Testis (tissue), 3 donors: ENCODE results near the gene TULP4. TPM values are rescaled to one million over a fixed set of nuclear protein-coding genes. Genes with fewer than 3 reads are reported as not detected.
A peak's percentile ranks its signal among the peaks of the same experiment; 100 is the strongest.

Experiments
- DNase-seq: peaks from one replicate; pipeline ENCODE4 v3.0.0-alpha.2; 2019
- H3K27ac ChIP-seq, 2 donors: fragments of 200-600 bp; sonication (generic); one replicate each; pipeline ENCODE4 v1.5.1; 2019
- H3K27me3 ChIP-seq: fragments of 200-600 bp; sonication (generic); one replicate; pipeline ENCODE4 v1.5.1; 2019
- H3K36me3 ChIP-seq: fragments of 200-600 bp; sonication (generic); one replicate; pipeline ENCODE4 v1.5.1; 2017; ENCODE audit warnings: low read depth; ENCODE audit errors: missing control alignments
- H3K4me1 ChIP-seq: fragments of 200-600 bp; sonication (generic); one replicate; pipeline ENCODE4 v1.5.1; 2019
- H3K4me3 ChIP-seq, 2 donors: fragments of 200-600 bp; sonication (generic); one replicate each; pipeline ENCODE4 v1.5.1; 2017 to 2019
- H3K9me3 ChIP-seq: fragments of 200-600 bp; sonication (generic); one replicate; pipeline ENCODE4 v1.5.1; 2017
- POLR2A ChIP-seq: fragments of 450-650 bp; IDR thresholded peaks from one replicate; pipeline ENCODE4 v1.6.1; 2017; ENCODE audit warnings: antibody characterized with exemption, mild to moderate bottlenecking, moderate library complexity
- WGBS, 2 donors: methylation state at CpG; one replicate each; pipeline ENCODE4 v1.1.5; 2018; 5-methylcytosine and 5-hydroxymethylcytosine counted together
- intact Hi-C: fragments of 100-400 bp; cut with DNase I; formaldehyde crosslinking; loops from one replicate; pipeline ENCODE4 v1.15.1; 2023; ENCODE audit warnings: low total_unique reads
- polyA plus RNA-seq: library from polyadenylated mRNA; stranded (reverse); fragments of 350-450 nt; fragmentation: Illumina TruSeq; extraction: RNeasy Lipid Tissue Mini Kit (QIAGEN cat#74804); gene quantifications from one replicate; pipeline ENCODE4 v1.2.3, GENCODE V29; 2014; ENCODE audit warnings: low read depth, low replicate concordance; ENCODE audit not compliant: insufficient read depth
- total RNA-seq, 2 donors: library from RNA; depleted of rRNA; stranded (reverse); fragments of >200 nt; gene quantifications; one replicate each; pipeline ENCODE4 v1.2.3, GENCODE V29; 2016
- TF ChIP-seq, protein P1 (sequence below), 3 experiments: fragments of 450-650 bp in 2 of 3; fragments of 200-600 bp in 1 of 3; sonication (generic) in 1 of 3; IDR thresholded peaks; one replicate each; pipeline ENCODE4 v1.5.1; 2016 to 2019; ENCODE audit warnings: antibody characterized with exemption in 3 of 3, mild to moderate bottlenecking in 2 of 3, moderate library complexity in 1 of 3

Gene TULP4
- total and polyA plus RNA-seq, 3 donors from 2014 or later, result 18.0 to 211 (median 116) TPM

DNA sequence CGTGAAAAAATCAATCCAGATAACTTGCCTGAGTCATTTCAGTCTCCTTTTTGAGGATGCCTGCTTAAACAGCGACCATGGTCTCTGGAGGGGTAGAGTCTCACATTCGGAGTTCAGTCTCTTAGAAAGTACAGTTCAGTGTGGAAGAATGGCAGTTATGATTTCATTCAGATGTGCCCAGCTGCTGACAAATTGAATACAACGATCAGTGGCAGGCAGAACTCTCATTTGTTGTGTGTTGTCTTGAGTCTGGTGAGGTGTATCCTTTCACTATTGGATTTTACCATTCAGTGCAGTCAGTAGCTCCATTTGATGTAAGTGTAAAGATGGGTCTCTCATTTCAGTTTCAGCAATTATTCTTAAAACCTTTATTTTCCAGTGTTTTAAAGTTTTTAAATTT is 639 bp upstream of the TULP4 start:
- H3K9me3 ChIP-seq, result no peaks in the 10 kb centered on the region
- no peak overlapping the region for H3K4me3 ChIP-seq
- H3K27ac ChIP-seq, result peak overlapping the region; percentile 36 to 78
- DNase-seq, result no peak
- WGBS, 2 donors, result 50 to 63% methylated on average over 4 of the region's 4 CpGs
- H3K27me3 ChIP-seq, result no peaks in the 10 kb centered on the region
- H3K4me1 ChIP-seq, result no peaks in the 10 kb centered on the region
- intact Hi-C loops, result no loop called here
- no peak for TF ChIP-seq POLR2A
- TF ChIP-seq, protein P1, sequence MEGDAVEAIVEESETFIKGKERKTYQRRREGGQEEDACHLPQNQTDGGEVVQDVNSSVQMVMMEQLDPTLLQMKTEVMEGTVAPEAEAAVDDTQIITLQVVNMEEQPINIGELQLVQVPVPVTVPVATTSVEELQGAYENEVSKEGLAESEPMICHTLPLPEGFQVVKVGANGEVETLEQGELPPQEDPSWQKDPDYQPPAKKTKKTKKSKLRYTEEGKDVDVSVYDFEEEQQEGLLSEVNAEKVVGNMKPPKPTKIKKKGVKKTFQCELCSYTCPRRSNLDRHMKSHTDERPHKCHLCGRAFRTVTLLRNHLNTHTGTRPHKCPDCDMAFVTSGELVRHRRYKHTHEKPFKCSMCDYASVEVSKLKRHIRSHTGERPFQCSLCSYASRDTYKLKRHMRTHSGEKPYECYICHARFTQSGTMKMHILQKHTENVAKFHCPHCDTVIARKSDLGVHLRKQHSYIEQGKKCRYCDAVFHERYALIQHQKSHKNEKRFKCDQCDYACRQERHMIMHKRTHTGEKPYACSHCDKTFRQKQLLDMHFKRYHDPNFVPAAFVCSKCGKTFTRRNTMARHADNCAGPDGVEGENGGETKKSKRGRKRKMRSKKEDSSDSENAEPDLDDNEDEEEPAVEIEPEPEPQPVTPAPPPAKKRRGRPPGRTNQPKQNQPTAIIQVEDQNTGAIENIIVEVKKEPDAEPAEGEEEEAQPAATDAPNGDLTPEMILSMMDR (IDR thresholded peaks at IDR 0.05), result no peak
- no peaks in the 10 kb centered on the region for H3K36me3 ChIP-seq

DNA sequence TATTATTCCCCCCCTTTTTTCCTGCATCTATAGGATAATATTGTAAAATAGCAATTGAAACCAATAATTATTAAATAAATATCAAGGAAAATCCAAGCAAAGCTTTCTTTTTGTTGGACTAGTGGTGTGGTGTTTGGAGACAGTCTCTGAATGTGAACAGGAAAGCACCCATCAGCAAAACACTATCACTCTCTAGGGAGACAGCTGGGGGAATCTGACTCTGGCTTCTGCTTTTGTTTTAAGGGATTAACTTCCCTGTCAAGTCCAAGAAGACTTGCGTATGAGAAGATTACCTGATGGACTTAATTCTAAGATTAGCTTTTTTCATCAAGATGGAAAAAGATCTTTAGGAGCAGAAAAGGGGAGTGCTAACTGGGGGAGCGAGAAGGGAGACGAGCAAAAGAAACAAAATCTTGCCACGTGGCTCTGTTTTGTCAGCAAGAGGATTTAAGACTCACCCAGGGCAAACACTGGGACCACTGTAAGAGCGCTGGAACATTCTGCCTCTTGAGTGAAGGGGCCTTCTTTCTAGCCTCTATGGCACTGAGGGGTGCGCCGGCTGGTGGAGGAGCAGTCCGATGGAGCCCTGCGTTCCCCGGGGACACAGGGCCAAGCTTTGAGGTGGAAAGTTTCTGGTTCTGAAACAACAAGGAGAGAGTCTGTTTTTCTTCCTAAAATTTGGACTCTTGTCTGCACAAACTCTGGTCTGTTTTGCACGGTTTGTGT is 570 bp downstream of the TULP4 start:
- no peak overlapping the region for H3K4me3 ChIP-seq
- 63 to 69% methylated on average over 9 to 11 of the region's 11 CpGs for WGBS, 2 donors
- H3K36me3 ChIP-seq, result no peaks in the 10 kb centered on the region
- no peaks in the 10 kb centered on the region for H3K9me3 ChIP-seq
- DNase-seq, result no peak
- intact Hi-C loops, result no loop called here
- H3K27me3 ChIP-seq, result no peaks in the 10 kb centered on the region
- no peaks in the 10 kb centered on the region for H3K4me1 ChIP-seq
- peak overlapping the region; percentile 36 to 37 for H3K27ac ChIP-seq
- no peak for TF ChIP-seq POLR2A

DNA sequence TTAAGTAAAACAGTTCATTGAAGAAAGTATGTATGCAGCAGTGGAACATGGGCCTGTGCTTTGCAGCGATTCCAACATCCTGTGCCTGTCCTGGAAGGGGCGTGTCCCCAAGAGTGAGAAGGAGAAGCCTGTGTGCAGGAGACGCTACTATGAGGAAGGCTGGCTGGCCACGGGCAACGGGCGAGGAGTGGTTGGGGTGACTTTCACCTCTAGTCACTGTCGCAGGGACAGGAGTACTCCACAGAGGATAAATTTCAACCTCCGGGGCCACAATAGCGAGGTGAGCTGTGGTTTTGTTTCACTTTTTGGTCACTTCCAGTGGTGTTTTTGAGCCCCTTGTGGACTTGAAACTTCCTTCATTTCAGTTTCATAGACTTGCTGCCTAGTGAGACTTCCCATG is 1.7 kb downstream of the TULP4 start:
- H3K4me3 ChIP-seq, result no peak overlapping the region
- no peaks in the 10 kb centered on the region for H3K4me1 ChIP-seq
- intact Hi-C loops, result no loop called here
- H3K27ac ChIP-seq, result peak overlapping the region in 1 of 2 donors; percentile 36
- 66% methylated on average over 9 of the region's 9 CpGs for WGBS, 2 donors
- no peaks in the 10 kb centered on the region for H3K27me3 ChIP-seq
- H3K9me3 ChIP-seq, result no peaks in the 10 kb centered on the region
- DNase-seq, result peak; percentile 22
- TF ChIP-seq POLR2A, result no peak
- TF ChIP-seq, protein P1 (IDR thresholded peaks at IDR 0.05), result no peak
- no peaks in the 10 kb centered on the region for H3K36me3 ChIP-seq

DNA sequence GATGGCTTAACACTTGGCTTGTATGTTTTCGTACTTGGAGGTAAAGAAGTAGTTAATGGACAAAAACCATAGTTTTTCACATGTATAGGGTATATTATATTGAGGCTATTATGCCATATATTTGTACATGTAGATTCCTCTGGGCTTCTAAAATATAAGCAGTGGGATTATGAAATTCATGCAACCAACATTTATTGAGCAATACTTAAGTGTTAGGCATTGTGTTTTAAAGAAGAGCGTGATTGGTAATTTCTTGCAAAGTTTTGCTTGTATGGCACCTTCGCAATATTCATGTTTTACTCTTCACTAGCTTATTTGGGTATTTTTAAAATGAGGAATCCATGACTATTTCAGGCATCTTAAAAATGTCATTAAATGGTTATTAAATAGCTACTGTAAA is 2.5 kb downstream of the TULP4 start:
- no peaks in the 10 kb centered on the region for H3K9me3 ChIP-seq
- no peaks in the 10 kb centered on the region for H3K36me3 ChIP-seq
- no peak for TF ChIP-seq POLR2A
- TF ChIP-seq, protein P1 (IDR thresholded peaks at IDR 0.05), result no peak
- no peak for DNase-seq
- no peaks in the 10 kb centered on the region for H3K27me3 ChIP-seq
- H3K27ac ChIP-seq, result no peak overlapping the region
- no peak overlapping the region for H3K4me3 ChIP-seq
- intact Hi-C loops, result no loop called here
- WGBS, 2 donors, result 97 to 98% methylated on average over 3 of the region's 3 CpGs
- no peaks in the 10 kb centered on the region for H3K4me1 ChIP-seq

DNA sequence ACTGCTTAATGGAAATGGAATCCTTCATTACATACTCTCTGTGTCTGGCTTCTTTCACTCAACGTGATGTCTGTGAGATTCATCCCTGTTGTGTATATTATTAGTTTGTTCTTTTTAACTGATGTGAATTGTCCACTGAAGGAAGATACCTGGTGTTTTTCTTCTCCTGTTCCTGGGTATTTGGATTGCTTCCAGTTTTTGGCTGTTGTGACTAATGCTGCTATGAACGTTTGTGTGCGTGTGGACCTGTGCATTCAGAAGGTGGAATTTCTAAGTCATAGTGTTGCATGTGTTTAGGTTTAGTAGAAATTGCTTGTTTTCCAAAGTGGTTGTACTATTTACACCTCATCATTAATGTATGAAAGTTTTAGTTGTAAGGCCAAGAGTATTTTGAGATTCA is 3.8 kb downstream of the TULP4 start:
- H3K4me1 ChIP-seq, result no peaks in the 10 kb centered on the region
- intact Hi-C loops, result no loop called here
- TF ChIP-seq, protein P1 (IDR thresholded peaks at IDR 0.05), result no peak
- TF ChIP-seq POLR2A, result no peak
- H3K9me3 ChIP-seq, result no peaks in the 10 kb centered on the region
- H3K36me3 ChIP-seq, result no peaks in the 10 kb centered on the region
- DNase-seq, result no peak
- no peak overlapping the region for H3K4me3 ChIP-seq
- 74 to 75% methylated on average over 3 of the region's 3 CpGs for WGBS, 2 donors
- H3K27me3 ChIP-seq, result no peaks in the 10 kb centered on the region
- no peak overlapping the region for H3K27ac ChIP-seq
